HG03378 (cell line): ENCODE measurements around the gene MYO18A.
A peak's percentile ranks its signal among the peaks of the same experiment; 100 is the strongest.
"Not testable (repeated sequence)": the region's sequence is repeated elsewhere in the genome, so short reads cannot be mapped to it uniquely, and the experiment has no call there.

Experiments used
- ATAC-seq: cut with Tn5 transposase; IDR thresholded peaks from one replicate; pipeline ENCODE4 v1.9.1; 2021; ENCODE audit warnings: mild to moderate bottlenecking, moderate library complexity; ENCODE audit not compliant: unreplicated experiment

Gene MYO18A

DNA sequence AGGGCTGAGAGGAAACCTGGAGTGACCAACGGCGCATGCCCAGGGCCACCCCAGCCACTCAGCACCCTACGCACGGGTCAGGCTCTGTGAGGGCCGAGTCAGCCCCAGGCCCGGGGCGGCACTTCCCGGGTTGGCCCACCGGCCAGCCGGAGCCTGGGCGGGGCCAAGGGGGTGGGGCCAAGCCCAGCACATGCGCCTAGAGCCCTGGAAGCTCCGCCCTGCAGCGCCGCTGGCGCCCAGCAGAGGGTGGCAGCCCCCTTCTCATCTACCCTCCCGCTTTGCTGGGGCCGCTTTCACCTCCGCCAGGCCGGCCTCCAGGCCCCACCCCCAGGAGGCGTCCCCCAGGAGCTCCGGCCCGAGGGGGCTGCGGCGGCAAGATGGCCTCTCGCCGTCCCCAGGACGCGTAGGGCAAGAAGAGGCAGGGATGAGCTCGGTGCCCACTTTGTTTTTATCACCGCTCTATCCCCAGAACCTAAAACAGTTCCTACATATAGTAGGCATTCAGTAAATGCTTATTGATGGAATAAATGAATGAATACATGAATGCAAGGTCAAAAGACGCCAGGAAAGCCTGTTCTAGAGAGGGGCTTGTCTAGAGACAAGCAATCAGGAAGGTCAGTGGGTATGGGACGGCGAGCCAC lies 31.3 kb downstream of the MYO18A start:
- ATAC-seq, result peak; percentile 52

DNA sequence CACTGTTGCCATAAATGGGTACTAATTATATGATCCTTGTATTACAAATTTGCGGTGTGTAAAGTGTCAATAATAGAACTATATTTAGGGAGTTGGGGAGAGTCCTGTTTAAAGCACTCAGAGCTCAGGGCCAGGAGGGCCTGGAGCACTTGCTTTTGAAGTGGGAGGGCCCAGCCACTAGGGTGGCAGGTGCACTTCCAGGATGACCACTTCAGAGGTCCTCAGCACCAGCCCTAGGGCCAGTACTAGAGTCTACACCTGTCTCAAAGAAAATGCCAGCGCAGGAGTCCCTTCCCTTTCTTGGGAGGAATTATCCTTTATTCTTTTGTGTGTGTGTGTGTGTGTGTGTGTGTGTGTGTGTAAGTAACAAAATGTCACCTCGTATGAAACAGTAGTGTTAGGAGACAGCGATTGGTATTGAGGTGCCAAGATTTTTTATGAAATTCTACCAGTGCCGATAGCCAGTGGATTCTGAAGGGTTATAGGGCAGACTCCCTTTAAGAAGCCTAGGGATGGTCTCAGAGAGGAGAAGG lies 31.9 kb downstream of the MYO18A start:
- ATAC-seq, result no peak

DNA sequence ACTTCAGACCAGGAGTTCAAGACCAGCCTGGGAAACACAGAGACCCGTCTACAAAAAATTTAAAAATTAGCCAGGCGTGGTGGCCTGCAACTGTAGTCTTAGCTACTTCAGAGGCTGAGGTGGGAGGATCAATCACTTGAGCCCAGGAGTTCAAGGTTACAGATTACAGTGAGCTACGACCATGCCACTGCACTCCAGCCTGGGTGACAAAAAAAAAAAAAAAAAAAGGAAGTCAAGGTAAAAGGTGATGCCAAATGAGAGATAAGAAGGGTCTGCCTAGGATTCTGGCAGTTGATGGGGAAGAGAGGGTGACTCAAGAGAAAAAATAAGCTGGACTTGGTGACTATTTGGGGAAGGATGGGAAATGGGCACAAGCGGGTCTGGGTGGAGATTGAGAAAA lies 32.5 kb downstream of the MYO18A start:
- no peak for ATAC-seq

DNA sequence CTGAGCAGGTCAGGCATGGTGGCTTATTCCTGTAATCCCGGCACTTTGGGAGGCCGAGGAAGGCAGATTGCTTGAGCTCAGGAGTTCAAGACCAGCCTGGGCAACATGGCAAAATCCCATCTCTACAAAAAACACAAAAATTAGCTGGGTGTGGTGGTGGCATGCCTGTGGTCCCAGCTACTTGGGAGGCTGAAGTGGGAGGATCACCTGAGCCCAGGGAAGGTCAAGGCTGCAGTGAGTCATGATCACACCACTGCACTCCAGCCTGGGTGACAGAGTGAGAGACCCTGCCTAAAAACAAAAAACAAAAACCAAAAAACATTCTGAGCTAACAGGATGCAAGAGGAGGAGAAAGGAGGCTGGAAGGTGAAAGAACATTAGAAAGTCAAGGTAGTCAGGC lies 33.0 kb downstream of the MYO18A start:
- ATAC-seq, result not testable (repeated sequence)

DNA sequence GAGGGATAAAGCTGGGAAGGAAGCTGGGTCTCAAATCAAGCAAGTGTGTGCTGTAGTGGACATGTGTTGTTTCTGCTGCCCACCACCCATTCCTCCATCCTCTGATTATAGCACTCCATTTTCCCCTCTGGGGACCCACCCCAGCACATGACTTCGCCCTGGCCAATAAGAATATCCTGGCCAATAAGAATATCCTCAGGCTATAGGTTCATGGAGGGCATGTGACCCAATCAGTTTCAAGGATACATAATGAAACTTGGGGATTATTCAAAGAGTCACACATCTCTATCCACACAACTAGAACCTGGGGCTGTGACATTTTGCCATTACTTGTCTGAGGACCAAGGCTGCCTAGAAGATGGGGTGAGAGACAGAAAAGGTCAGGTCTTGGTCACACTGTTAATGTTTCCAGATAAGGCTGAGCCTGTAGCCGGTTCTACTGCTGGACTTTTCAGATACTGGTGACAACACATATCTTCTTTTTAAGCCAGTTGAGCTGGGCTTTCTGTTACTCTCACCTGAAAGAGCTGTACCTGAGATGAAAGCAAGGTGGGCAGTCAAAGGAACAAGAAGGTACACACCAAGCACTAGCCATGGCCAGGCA lies 33.7 kb downstream of the MYO18A start:
- ATAC-seq, result no peak

DNA sequence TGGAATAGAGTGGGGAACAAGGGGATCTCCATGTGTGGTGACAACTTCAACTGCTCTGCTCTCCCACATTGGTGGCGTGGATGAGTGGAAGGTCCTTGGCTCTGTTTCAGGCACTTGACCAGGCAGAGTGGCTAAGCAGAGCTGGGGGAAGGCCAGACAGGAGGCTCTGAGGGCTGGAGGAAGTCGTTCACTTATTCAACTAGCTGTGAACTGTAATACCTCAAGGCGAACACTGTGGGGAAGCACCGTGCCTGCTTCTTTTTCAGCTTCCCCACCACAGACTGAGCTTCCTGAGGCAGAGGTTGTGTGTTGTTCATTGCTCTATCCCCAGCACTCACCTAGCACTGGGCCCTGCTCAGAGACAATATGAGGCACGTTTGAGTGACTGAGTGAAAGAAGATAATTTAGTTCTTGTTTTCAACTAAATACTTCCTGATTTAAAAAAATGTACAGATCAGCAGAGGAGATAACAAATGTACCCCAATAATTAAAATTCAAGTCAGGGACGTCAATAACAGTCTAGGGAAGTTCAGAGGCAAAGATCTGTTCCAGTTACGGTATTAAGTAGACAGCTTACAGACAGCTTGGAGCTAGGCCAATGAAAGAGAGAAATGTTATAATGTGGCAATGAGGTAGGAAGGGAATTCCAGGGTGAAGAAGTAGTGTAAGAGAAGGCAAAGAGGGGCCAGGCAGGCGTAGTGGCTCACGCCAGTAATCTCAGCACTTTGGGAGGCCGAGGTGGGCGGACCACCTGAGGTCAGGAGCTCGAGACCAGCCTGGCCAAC lies 34.7 kb downstream of the MYO18A start:
- ATAC-seq, result peak; percentile 36

DNA sequence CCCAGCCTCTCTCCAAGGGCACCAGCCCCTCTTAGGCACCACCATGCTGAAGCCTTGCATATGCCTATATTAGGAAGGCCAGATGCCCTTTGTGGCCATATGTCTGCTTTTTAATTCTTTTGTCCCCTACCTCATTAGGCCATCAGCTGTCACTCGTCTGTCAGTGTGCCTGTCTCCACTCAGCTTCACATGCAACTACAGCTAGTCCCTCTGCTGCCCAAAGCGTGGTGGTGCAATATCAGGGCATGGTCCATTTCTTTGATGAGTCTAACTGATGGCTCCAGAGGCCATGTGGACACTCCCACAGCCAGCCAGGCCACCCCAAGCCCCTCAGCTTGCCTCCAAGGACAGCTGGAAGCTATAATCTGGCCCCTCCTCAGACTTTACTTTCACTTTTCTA lies 36.3 kb downstream of the MYO18A start:
- ATAC-seq, result no peak

DNA sequence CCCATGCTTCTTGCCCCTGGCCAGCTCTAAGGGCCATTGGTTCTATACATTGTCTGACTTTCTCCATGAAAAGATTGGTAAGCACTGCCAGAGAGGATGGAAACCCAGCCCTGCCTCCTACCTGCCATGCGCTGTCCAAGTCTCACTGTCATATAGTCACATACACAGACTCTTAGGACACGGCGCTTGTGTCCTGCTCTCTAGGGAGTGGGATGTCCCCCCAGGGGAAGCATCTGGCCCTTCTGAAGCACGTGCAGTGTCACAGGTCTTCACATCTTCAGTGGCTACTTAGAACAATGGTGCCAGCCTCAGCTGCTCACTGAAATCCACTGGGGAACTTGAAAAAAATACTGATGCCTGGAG lies 38.7 kb downstream of the MYO18A start:
- ATAC-seq, result no peak

DNA sequence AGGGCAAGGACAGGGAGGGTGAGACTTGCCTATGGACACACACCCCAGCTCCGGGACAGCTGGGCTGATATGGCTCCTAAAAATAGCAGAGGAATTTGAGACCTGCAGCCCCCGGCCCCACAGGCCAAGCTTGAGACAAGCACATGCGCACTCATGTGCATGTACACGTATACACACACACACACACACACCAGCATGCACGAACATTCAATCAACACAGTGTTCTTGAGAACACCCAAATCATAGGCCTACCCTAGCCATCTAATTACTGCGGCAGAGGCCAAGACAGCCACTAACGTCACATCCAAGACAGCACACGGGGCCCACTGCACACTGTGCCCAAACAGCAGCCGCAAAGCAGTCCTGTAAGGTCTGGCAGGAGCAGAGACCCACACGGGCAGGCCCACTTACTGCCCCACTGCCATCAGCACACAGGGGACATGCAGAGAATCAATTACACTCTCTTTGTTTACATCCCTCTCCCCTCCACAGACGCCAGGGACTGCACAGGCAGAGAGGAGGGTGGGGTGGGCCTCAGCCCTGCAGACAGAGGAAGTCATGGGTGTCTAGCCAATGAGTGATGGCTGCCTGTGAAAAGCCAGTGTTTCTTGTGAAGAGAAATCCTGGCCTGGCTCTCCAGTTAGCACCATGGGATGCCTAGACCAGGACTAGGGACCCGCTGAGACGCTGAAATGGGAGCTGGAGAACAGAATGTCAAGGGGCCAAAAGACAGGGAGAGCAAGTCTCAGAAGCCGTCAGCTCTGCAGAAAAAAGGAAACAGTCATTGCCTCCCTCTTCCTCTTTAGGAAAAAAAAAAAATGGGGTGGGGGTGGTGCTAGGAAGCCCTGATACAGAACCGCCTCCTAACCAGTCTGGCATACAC lies 39.3 kb downstream of the MYO18A start:
- no peak for ATAC-seq

DNA sequence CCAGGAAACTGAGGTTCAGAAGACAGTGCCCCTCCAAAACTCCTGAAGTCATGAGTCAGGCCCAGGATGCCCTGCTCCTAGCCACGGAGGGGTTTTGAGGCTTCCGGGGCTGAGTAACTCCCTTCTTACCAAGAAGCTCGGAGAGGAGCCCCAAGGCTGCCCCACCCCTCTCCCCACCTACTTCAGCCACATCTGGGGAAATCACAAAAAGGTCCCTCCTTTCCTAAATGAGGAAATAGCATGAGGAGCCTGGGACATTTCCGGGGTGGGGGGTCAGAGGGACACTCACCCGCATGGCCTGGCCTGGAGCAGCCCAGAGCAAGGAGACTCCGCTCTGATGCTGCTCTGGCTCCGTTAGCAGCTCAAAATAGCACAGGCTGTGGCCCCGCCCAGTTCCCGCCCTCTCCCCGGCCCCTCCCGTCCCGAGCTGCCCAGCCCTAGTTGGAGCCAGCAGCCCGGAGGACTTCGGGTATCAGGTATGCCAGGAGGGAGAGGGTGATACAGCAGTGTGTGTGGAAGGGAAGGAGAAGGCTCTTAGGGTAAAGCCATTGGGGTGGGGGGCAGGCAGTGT lies 40.1 kb downstream of the MYO18A start:
- no peak for ATAC-seq

DNA sequence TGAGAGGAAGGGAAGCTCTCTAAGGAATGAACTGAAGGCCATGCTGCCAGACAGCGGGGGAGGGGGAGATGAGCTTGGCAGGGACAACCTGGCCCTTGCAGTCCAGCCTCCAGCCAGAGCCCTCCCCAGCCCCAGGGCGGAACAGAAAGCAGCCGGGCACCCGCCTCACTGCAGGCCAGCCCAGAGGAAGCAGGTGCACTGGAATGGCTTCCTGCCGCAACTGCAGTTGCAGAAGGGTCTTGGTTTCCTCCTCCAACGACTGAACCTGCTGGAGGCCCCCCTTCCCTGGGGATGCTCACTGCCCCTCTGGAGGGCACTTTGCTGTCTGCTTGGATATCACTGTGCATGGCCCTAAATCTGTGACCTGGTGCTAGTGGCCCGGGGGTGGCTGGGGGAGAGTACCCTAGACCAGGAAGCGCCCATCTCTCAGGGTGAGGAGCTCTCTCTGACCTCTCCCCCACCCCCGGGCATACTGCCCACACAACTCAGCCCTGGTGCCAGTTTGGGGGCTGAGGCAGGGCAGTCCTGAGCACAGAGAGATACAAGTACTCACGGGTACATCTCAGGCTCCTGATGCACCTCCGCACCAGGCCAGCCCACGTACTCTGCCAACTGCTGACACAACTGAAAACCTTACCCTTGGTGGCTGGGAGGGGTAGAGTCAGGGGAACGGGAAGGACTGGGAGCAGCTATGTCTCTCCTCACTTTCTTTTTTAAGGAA lies 41.1 kb downstream of the MYO18A start:
- no peak for ATAC-seq

DNA sequence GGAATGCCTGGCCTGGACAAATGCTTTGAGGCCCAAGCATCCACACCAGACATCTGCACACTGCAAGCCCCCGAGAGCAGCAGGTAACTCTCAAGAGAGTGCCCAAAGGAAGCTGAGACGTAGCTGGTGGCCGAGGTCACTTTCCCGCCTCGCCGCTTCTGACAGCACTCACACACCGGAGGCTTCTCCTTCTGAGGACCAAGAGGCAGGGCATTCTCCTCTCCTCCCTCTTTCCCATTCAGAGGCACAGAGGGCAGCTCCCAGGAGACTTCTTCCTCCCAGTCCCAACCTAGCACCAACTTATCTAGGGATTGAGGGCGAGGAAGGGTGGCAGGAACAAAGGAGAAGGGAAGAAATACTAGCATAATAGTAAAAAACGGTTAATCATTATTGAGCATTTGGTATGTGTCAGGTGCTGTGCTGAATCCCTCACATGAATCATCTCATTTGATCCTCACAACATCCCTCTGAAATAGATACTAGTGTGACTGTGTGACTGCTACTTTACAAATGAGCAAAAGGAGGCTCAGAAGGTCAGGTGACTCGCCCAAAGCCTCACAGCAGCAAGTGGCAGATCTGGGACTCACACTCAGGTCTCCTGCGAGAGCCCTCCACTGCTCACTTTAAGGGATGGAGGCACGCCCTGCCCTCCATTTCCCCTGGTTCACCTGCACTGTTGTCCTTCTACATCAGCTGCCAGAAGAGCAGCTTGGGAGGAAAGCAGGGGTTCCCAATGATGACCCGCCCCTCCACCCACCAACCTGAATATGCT lies 41.8 kb downstream of the MYO18A start:
- ATAC-seq, result no peak

DNA sequence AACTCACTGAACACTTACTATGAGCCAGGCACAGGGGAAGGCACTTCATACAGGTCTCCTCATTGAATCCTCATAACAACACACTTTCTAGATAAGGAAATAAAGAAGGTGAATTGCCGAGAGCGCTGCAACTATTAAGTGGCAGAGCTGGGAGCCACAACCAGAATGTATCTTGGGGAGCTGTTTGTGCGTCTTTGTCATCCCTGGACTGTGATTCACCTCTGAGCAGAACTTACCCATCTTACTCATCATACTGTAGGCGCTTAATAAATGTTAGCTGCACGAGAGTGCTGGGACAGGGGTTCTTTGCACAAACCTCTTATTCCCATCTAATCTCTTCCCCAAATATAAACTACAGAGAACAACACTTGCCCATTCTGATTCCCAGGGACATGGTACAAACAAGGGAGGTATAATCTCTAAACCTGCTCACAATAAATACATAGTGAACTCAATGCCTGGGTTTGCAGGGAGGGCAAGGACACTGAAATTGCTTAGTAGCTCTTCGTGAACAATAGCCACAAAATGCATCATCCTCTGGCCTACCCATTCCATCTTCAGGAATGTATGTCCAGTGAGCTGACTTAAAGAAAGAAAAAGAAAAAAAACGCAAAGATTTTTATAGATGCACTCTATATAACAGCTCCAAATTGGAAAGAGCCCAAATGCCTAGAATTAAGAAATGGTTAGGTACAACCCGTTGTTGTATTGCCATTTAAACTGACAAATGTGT lies 43.0 kb downstream of the MYO18A start:
- ATAC-seq, result no peak

DNA sequence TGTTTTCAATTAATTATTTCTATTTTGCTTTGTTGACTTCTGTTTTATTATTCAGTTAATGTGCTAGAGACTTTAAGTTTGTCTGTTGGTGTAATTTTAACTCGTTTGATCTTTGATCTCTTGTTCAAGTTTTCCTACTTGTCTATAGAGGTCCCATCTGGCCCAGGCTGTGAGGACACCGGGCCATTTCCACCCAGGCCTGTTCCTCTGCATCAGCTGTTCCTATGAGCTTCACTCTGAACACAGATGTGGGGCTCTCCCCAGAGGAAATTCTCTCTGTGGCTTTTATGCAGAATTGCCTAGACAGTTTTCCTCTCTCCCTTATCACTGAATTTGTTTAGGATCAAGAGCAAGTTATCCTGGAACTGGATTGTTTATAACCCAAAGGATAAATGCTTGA lies 44.7 kb downstream of the MYO18A start:
- no peak for ATAC-seq

DNA sequence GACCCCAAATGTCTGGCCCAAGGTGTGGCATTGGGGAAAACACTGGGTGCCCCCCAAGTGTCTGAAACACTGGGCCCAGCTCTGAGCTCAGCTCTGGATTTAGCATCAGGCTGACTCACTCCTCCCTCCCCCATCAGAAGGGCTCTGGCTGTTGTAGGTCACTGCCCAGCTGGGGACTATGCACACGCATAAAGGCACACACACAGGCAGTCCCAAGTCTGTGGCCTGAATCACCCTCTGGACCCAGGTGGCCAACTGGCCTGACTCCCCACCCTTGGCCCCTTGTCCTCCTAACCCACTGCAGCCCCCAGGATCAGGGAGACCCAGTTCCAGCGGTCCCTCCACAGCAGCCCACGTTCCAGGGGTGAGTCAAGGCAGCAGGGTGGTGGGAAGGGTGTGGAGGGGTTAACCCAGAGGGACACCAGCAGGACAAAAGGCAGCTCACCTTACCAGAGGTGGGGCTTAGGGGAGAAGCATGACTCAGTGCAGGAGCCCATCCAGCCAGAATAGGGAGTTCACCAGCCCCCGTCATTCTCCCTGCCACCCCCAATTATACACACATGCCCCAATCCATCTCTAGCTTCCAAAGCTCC lies 47.0 kb downstream of the MYO18A start:
- no peak for ATAC-seq

DNA sequence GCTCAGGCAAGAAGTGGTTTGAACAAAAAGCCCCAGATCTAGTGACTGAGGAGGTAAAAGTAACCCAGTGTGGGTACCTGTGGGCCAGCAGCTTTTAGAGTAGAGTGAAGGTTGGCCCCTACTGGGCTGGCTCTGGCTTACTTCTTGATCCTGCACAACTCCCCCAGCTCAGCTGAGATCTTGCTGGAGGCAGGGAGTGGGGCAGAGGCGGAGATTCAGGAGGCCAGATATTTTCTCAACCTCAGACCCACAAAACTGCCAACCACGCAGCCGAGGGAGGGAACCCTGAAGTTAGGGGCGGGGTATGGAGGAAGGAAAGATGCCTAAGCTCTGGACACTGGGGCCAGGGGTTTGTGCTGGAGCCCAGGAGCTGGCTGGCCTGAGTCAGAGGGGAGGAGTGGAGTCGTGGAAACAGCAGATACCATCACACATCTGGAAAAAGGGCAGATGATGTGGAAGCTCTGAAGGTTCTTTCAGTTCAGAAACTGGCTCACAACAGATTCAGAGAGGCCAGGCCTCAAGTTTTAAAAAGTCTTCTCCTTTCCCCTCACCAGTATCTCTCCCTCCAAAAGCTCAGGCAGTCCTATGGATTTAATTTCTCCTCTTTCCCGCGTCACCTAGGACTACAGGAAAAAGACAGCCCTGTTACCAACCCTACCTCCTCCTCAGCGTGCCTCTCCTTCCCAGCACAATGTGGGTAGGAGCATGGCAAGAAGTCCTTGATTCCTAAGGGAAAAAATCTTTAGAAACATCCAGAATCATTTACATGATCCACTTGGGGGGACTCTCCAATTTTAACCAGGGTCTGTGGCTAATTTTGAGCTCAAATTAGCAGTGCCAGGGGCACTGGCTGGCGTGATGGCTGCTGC lies 48.1 kb downstream of the MYO18A start:
- ATAC-seq, result no peak

DNA sequence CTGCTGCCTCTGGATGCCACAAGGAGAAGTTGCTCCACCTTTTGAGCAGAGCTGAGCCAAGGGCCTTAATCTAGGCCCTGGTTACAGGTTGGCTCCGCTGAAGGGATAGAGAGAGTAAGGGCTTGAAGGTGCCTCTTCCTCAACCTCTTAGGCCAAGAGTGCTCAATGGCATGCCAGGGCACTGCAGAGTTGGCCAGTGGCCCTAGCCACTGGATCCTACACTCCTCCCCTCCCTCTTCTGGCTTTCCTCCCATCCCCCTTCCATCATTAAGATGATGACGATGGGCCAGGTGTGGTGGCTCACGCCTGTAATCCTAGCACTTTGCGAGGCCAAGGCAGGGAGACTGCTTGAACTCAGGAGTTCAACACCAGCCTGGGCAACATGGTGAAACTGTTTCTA lies 50.5 kb downstream of the MYO18A start:
- no peak for ATAC-seq
